Panc1 (cell line): ENCODE data around the gene ATP2B1. TPM values are rescaled to one million over a fixed set of nuclear protein-coding genes. Genes with fewer than 3 reads are reported as not detected.
A peak's percentile ranks its signal among the peaks of the same experiment; 100 is the strongest.

Experiments
- ATAC-seq: fragments of 200-7000 bp; cut with Tn5 transposase; 2 replicates; pipeline ENCODE4 v1.9.1; 2020; ENCODE audit warnings: mild to moderate bottlenecking, moderate library complexity
- BruUV-seq: library from RNA; stranded (reverse); fragments of 400-500 nt; replicated peaks from 2 replicates; lab custom pipeline; 2021; lab: Mats Ljungman, UMichigan
- CTCF ChIA-PET: fragments of 300-600 bp; sonication (Branson Sonifier 250); formaldehyde crosslinking; loops from one replicate; lab custom pipeline; 2022; ENCODE audit warnings: antibody characterized with exemption; lab: Charles Lee
- POLR2A ChIA-PET: fragments of 300-600 bp; sonication (Branson Sonifier 250); formaldehyde crosslinking; loops from one replicate; lab custom pipeline; 2022; ENCODE audit warnings: antibody characterized with exemption; lab: Charles Lee
- DNase-seq: peaks from one replicate; pipeline ENCODE4 v3.0.0-alpha.2; 2010; ENCODE audit warnings: low read depth, low spot score
- H3K27ac ChIP-seq: 2 replicates; pipeline ENCODE4 v1.5.1; 2011; ENCODE audit warnings: mild to moderate bottlenecking, low read length, inconsistent platforms
- H3K27me3 ChIP-seq: fragments of 200-500 bp; sonication (Bioruptor generic); 2 replicates; pipeline ENCODE4 v1.6.0; 2014; ENCODE audit warnings: low read length, inconsistent platforms; ENCODE audit not compliant: control insufficient read depth, insufficient read depth
- H3K36me3 ChIP-seq: fragments of 200-500 bp; sonication (Bioruptor generic); 2 replicates; pipeline ENCODE4 v1.5.1; 2014; ENCODE audit warnings: inconsistent platforms, mild to moderate bottlenecking, low read length, moderate library complexity; ENCODE audit not compliant: control insufficient read depth, insufficient read depth
- H3K4me1 ChIP-seq: 2 replicates; pipeline ENCODE4 v1.5.1; 2011; ENCODE audit warnings: inconsistent platforms, mild to moderate bottlenecking, low read length, moderate library complexity; ENCODE audit not compliant: control insufficient read depth, insufficient read depth
- H3K4me3 ChIP-seq, 2 experiments: 2 replicates each; pipeline ENCODE4 v1.5.1; 2011 to 2012; ENCODE audit warnings: low read depth in 2 of 2, low read length in 2 of 2, mild to moderate bottlenecking in 2 of 2, inconsistent platforms in 1 of 2, moderate library complexity in 1 of 2
- H3K9me3 ChIP-seq: fragments of 200-500 bp; sonication (Bioruptor generic); 2 replicates; pipeline ENCODE4 v1.5.1; 2014; ENCODE audit warnings: low read depth, mild to moderate bottlenecking, inconsistent platforms, low read length, moderate library complexity; ENCODE audit not compliant: control insufficient read depth, insufficient read depth
- POLR2AphosphoS5 ChIP-seq: IDR thresholded peaks from 2 replicates; pipeline ENCODE4 v1.6.1; 2012; ENCODE audit warnings: mild to moderate bottlenecking, low read depth, low read length, moderate library complexity
- SIN3A ChIP-seq: IDR thresholded peaks from 2 replicates; pipeline ENCODE4 v1.6.1; 2012; ENCODE audit warnings: low read depth, mild to moderate bottlenecking, low read length, moderate library complexity, borderline replicate concordance; ENCODE audit not compliant: insufficient read depth
- TCF7L2 ChIP-seq: IDR thresholded peaks from 2 replicates; pipeline ENCODE4 v1.6.1; 2011; ENCODE audit warnings: mild to moderate bottlenecking, low read depth, low read length, inconsistent platforms
- in situ Hi-C: cut with HindIII; loops from 2 replicates; pipeline ENCODE4 v1.10.0; 2016; ENCODE audit warnings: low sequenced_read_pairs, low pct_unique_long_range_greater_than_20kb
- intact Hi-C: fragments of 100-400 bp; cut with micrococcal nuclease; formaldehyde crosslinking; loops from one replicate; pipeline ENCODE4 v1.10.0; 2022; ENCODE audit not compliant: unreplicated experiment
- total RNA-seq: library from RNA; stranded (reverse); gene quantifications from one replicate; pipeline ENCODE4 v1.2.1, GENCODE V29; 2021; ENCODE audit not compliant: unreplicated experiment
- TF ChIP-seq, protein P1 (sequence below), 2 experiments: IDR thresholded peaks; 2 replicates each; pipeline ENCODE4 v1.6.1; 2011 to 2012; ENCODE audit warnings: low read depth in 2 of 2, control low read depth in 1 of 2, low read length in 1 of 2, mild to moderate bottlenecking in 1 of 2, moderate library complexity in 1 of 2; ENCODE audit not compliant: insufficient read depth in 1 of 2
- TF ChIP-seq, protein P2 (sequence below): fragments of 450-650 bp; IDR thresholded peaks from 2 replicates; pipeline ENCODE4 v1.5.1; 2017; ENCODE audit warnings: mild to moderate bottlenecking

Gene ATP2B1
- total RNA-seq, 1 experiment from 2014 or later: 64.5 TPM

DNA sequence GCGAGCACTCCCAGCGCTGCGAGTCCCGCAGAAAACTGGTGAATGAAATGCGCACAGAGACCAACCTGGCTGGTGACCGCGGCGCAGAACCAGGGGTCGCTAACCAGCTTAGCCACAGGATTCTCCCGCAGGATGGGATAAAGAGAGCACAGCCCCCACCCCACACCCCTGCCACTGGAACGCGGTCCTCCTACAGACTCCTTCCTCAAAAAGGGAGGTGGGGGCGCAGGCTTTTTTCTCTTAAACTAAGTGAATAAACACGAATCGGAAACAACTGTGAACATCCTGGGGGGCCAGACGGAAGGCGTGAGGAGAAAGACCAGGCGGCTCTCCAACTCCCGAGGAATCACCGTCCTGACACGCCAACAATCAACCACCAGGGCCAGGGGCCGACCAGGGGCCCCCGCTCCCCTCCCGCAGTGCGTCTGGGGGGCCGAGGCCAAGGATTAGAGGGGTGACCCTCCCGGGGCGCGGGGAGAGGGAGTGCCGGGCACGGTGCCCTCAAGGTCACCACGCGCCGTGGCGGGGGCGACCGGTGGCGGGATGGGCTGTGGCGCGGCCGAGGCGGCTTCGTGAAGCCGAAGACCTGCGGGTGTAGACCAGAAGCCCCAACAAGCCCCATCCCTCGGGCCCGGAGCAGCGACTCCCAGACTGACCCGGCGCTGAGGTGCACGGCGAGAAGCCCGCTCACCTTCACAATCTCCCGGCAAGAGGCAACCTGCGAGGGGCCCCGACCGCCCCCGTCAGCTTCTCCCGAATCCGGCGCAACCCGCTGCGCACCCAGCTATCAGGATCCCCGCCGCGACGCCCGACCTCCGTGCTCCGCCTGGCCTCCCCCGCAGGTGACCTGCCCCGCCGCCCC lies 704 bp downstream of the ATP2B1 start:
- Histone ChIP-seq H3K27me3 (peaks cover 3% of the 10 kb centered on the region), H3K27ac (peak overlapping the region; percentile 84), H3K4me1 (peaks cover 20% of the 10 kb centered on the region), H3K9me3 (no peaks in the 10 kb centered on the region), H3K36me3 (no peaks in the 10 kb centered on the region; the same call in 1 of the 2 replicates), H3K4me3 (peak overlapping the region; percentile 78 to 88)
- ATAC-seq (peak; percentile 5; the same call in 1 of the 2 replicates), DNase-seq (no peak)
- CTCF ChIA-PET: interaction anchor here (0.6 kb wide), 1 partner anchor 94 kb away, joined by 3 read pairs; no protein-coding TSS in a partner anchor
- no TSS peak for BruUV-seq
- intact Hi-C loops: loop anchor here (5.0 kb wide), 2 partner anchors 166 to 239 kb away; no protein-coding TSS in a partner anchor
- POLR2A ChIA-PET: interaction anchor here (0.6 kb wide), 1 partner anchor 148 kb away, joined by 3 read pairs; no protein-coding TSS in a partner anchor
- TF ChIP-seq SIN3A (no peak), TCF7L2 (no peak), POLR2AphosphoS5 (no peak)
- TF ChIP-seq, protein P1, sequence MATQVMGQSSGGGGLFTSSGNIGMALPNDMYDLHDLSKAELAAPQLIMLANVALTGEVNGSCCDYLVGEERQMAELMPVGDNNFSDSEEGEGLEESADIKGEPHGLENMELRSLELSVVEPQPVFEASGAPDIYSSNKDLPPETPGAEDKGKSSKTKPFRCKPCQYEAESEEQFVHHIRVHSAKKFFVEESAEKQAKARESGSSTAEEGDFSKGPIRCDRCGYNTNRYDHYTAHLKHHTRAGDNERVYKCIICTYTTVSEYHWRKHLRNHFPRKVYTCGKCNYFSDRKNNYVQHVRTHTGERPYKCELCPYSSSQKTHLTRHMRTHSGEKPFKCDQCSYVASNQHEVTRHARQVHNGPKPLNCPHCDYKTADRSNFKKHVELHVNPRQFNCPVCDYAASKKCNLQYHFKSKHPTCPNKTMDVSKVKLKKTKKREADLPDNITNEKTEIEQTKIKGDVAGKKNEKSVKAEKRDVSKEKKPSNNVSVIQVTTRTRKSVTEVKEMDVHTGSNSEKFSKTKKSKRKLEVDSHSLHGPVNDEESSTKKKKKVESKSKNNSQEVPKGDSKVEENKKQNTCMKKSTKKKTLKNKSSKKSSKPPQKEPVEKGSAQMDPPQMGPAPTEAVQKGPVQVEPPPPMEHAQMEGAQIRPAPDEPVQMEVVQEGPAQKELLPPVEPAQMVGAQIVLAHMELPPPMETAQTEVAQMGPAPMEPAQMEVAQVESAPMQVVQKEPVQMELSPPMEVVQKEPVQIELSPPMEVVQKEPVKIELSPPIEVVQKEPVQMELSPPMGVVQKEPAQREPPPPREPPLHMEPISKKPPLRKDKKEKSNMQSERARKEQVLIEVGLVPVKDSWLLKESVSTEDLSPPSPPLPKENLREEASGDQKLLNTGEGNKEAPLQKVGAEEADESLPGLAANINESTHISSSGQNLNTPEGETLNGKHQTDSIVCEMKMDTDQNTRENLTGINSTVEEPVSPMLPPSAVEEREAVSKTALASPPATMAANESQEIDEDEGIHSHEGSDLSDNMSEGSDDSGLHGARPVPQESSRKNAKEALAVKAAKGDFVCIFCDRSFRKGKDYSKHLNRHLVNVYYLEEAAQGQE (IDR thresholded peaks at IDR 0.05; ENCODE audit: insufficient read depth in 1 of 2, low read depth in 2 of 2, low read length in 1 of 2): no peak
- TF ChIP-seq, protein P2, sequence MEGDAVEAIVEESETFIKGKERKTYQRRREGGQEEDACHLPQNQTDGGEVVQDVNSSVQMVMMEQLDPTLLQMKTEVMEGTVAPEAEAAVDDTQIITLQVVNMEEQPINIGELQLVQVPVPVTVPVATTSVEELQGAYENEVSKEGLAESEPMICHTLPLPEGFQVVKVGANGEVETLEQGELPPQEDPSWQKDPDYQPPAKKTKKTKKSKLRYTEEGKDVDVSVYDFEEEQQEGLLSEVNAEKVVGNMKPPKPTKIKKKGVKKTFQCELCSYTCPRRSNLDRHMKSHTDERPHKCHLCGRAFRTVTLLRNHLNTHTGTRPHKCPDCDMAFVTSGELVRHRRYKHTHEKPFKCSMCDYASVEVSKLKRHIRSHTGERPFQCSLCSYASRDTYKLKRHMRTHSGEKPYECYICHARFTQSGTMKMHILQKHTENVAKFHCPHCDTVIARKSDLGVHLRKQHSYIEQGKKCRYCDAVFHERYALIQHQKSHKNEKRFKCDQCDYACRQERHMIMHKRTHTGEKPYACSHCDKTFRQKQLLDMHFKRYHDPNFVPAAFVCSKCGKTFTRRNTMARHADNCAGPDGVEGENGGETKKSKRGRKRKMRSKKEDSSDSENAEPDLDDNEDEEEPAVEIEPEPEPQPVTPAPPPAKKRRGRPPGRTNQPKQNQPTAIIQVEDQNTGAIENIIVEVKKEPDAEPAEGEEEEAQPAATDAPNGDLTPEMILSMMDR: no peak
- in situ Hi-C loops: no loop called here

DNA sequence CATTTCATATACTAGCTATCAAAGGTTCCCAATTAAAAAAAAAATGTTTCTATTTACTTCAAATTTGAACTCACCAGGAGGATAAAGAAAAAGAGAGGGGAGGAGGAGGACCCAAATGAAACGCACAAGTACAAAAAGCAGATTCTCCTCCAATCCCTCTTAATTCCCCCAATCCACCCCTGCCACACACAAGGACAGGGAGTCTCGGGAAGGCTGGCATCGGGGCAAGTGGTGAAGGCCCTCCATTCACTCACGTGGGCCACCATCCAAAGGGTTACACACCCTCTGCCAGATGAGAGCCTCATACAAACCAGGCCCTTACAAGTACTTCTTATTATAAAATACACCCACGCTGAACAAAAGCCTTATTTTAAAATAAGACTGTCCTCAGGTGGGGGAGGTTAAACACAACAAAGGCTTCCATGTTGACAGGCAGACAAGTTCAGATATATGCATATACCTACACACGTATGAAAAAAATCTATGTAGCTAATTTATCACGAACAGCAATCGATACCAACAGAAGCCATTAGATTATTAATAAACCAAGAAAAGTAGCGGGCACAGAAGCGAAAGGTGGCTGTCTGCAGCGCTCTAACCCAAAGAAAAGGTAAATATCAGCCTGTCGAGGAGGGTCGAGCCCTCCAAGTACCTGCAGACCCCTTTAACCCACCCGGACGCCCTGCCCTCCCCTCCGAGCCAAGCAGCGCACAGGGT lies 1.5 kb downstream of the ATP2B1 start:
- no peak for DNase-seq
- Histone ChIP-seq H3K27ac (peak overlapping the region; percentile 84), H3K9me3 (no peaks in the 10 kb centered on the region), H3K4me3 (peak overlapping the region; percentile 78 to 88), H3K4me1 (peaks cover 20% of the 10 kb centered on the region), H3K27me3 (peaks cover 3% of the 10 kb centered on the region), H3K36me3 (no peaks in the 10 kb centered on the region; the same call in 1 of the 2 replicates)
- TSS peak; percentile 49 for BruUV-seq
- in situ Hi-C loops (no loop called here), intact Hi-C loops (loop anchor here (5.0 kb wide), 2 partner anchors 165 to 240 kb away; no protein-coding TSS in a partner anchor)
- ChIA-PET CTCF (no interaction called here), POLR2A (no interaction called here)
- no peak for TF ChIP-seq POLR2AphosphoS5
- TF ChIP-seq SIN3A: no peak
- TF ChIP-seq TCF7L2: no peak
- TF ChIP-seq, protein P1 (IDR thresholded peaks at IDR 0.05; ENCODE audit: insufficient read depth in 1 of 2, low read depth in 2 of 2, low read length in 1 of 2): no peak
- TF ChIP-seq, protein P2: no peak
- ATAC-seq: no peak
